Measurements from ENCODE around the gene NAGLU.
A peak's percentile ranks its signal among the peaks of the same experiment; 100 is the strongest.

Gene NAGLU

DNA sequence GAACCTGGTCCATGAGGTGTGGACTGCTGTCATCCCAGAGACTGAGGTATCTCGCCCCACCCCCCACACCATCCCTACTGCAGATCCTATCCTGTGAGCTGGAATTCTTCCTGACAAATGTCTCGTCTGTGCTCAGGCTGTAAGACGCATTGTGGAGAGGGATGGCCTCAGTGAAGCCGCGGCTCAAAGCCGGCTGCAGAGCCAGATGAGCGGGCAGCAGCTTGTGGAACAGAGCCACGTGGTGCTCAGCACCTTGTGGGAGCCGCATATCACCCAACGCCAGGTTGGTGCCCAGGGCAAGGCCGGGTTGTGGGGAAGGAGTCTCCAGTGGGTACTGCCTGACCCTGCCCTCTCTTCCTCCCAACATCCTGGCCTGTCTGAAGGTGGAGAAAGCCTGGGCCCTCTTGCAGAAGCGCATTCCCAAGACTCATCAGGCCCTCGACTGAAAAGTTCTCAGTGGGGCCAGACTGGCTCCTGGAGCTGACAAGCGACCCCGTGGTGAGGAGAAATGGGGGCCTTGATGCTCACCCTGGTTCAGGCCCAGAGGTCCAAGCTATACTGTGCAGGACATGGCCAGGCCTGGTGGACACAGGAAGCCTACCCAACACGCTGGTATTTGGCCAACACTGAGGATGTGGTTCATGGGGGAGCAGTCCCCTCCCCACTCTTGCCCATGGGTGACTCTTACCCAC, 29.6 kb downstream of the NAGLU start:
- no peak for DNase-seq (ENCODE audit: low read depth)

DNA sequence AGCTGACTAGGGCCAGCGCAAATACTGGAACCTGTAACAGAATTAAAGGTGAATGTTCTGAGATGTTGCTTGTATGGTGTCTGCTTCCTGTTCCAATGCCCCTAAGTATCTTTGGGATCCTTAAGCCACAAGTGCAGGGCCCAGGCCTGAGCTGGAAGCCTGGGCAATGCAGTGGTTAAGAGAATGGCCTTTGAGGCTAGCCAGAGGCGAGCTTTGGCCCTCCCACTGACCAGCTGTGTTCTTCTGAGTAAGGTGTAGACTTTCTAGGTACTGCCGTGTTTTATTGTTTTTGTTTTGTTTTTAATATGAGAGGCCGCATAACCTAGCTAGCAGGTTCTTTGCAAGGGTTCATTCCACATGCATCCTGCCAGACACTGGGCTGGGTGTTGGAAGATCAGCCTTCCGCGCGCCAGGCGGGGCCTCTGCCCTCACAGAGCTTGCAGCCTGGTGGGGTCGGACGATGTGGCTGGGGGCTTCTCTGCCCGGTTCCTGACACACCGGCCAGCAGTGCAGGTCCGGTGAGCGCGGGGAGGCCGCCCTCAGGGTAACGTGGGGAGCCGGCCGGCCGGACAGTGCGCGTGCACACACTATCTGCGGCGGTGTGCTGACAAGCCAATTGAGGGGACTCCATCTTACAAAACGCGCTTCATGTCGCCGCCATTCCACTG, 30.3 kb downstream of the NAGLU start:
- no peak for DNase-seq (ENCODE audit: low read depth)

DNA sequence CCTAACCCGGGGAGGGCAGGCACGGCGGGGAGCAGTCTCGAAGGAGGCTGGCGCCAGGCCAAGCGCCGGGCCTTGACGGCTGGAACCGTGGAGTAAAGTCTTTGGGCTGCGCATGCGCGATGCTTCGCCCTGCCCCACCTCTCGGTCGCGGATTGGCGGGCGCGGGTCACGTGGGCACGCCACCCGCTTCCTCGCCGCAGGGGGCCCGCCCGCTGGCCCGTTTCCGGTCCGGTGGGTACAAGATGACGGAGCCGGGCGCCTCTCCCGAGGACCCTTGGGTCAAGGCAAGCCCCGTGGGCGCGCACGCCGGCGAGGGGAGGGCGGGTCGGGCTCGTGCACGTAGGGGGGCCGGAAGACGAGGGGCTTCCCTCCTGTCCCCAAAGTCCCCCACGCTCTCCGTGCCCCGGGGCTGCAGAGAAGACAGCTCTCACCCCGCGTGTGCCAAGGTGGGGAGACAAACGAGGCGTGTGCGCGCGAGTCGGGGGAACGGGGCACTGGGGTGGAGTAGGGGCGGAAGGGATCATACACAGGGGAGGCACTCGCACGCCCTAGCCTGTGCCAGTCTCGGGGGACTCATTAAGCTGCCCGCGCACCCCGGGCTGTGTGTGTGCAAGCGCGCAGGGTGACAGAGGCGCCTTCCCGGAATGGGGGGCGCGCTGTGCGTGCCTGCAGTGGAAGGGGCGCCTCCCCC, 31.0 kb downstream of the NAGLU start, which contains the start of gene MLX:
MLX (plus strand) TSS at position 218 of the 691 bp plus-strand sequence; CDS start at position 243, 25 bp downstream.
- DNase-seq (ENCODE audit: low read depth), result peak; percentile 88

DNA sequence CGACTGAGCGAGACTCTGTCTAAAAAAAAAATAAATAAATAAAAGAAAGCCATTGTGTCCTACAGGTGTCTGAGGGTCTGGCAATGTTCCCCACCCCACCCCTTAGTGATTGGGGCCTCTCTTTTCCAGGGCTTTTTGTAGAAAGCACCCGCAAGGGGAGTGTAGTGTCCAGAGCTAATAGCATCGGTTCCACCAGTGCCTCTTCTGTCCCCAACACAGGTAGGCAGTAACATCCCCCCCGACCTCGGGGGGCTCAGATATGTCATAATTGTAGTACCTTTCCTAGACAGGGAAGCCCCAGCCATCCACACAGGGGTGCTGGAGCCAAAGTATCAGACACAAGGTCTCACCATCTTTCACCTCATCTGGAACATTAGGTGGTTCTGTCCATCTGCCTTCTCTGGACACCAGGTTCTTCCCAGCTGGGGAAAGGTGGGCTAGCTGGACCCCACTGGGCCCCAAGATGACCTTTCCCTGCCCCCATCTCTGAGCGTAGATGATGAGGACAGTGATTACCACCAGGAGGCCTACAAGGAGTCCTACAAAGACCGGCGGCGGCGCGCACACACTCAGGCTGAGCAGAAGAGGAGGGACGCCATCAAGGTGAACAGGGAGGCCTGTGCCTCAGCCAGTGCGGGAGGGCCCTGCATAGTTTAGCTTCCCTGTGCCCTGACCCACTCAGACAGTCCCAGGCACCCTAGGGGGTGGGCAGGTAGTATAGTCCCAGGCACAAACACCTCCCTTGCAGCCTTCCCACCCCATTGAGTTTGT, 32.5 kb downstream of the NAGLU start:
- DNase-seq (ENCODE audit: low read depth), result no peak

DNA sequence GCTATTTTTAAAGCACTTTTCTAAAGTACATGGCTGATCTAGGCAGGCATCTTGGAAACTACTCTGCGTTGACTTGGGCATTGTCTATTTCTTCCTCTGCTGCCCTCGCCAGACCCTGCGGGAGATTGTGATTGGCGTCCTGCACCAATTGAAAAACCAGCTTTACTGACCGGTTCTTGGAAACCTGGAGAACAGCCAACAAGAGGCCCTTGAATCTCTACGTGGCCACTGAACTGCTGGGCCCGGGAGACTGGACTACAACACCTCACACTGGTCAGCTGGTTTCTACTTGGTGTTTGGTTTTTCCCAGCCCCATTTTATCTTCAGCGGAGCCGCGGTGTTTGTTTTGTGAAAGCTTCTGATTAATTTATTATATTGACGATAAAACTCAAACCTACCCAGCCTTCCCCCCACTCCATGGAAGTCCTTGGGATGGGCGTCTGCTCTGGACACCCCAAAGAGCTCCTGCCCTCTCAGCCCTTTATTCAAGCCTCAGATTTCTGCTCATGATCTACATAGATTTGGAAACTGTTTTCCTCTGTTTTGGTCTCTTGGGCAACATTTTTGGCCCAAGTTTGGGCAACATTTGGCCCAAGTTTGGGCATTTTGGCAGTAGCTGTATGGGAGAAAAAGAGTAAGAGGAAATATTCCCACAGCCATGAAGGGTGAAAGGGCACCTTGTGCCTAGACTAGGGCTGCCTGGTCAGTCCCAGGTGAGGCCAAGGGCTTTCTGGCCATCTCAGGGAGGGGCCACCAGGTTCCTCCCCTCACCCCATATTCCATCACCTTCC, 35.6 kb downstream of the NAGLU start:
- no peak for DNase-seq (ENCODE audit: low read depth)

DNA sequence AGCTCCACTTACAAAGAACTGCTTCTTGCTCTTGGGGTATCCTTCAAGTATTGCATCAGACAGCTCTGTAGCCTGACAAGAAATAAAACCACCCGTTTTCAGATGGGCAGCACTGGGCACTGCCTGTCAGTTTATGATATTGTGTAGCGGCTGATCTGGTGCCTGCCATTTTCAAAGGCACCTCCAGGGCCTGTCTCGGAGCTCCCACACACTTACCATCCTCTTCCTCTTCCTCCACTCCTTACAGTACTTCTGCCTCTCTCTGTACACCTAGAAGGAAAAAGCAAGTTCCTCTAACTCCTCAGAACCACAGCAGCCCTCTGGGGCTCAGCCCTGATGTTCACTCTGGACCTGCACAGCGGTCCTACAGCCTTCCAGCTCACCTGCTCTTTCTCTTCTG, 37.1 kb downstream of the NAGLU start:
- DNase-seq (ENCODE audit: low read depth), result no peak

DNA sequence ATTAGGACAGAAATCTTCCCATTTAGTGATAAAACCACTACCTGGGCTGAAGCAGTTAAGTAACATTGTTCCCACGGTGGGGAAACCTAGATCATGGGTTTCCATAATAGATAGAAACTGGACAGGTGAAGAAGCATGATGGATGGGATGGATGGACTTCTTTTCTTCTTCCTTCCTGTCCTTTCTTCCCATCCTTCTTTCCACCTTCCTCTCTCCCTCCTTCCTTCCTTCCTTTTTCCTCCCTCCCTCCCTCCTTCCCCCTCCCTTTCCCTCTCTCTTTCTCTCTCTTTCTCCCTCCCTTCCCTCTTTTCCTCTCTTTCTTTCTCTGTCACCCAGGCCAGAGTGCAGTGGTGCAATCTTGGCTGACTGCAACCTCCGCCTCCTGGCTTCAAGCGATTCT, 38.4 kb downstream of the NAGLU start:
- no peak for DNase-seq (ENCODE audit: low read depth)

DNA sequence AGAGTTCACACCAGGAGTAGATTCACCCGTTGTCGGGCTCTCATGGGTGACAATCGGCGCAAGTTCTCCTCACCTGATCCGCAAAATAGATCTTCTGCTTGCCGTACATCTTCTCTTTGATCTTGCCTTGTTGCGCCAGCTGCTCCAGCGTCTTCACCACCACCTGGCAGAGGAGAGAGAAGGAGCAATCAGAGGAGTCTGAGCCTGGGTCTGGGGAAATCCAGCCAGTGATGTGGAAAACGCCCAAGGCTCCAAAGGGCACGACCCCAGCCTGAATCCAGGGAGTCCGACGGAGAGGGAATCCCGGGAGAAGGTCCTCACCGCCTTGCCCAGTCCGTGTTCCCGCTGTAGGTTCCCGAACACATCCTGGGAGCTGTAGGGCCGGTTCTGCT, 41.1 kb downstream of the NAGLU start:
- DNase-seq (ENCODE audit: low read depth), result no peak

DNA sequence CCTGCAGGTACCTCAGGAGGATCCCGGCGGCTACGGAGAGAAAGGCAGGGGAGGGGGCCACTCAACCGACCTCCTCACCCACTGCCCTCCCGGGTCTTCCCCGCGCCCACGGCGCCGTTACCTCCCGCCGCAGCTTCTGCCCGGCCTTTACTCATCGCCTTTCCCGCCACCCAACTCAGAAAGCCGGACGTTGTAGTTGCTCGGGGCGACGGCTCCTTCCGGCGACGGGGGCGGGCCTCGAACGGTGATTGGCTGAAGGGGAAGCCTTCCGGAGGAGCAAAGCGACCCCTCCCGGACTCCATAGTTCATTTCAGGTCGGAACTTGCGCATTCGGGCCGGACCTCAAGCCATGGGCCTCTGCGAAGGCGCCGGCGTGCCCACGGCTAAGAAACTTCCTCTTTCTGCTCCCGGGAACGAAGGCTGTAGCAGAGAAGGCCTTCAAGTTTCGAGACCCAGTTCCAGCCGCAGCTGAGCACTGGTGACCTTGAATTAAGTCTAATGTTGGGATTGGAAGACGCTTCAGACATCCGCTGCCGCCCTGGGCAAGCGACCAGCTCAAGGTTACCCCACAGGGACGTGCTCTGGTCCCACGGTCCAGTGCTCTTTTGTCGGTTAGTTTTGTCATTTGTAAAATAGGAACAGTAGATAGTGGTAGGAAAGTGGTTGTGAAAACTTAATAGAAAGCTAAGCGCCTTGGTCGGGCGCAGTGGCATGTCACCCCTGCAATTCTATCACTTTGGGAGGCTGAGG, 41.7 kb downstream of the NAGLU start, which contains the start of gene PSMC3IP:
PSMC3IP (minus strand) TSS at position 198 of the 750 bp plus-strand sequence; CDS start at position 155, 43 bp downstream.
- peak; percentile 91 for DNase-seq (ENCODE audit: low read depth)

DNA sequence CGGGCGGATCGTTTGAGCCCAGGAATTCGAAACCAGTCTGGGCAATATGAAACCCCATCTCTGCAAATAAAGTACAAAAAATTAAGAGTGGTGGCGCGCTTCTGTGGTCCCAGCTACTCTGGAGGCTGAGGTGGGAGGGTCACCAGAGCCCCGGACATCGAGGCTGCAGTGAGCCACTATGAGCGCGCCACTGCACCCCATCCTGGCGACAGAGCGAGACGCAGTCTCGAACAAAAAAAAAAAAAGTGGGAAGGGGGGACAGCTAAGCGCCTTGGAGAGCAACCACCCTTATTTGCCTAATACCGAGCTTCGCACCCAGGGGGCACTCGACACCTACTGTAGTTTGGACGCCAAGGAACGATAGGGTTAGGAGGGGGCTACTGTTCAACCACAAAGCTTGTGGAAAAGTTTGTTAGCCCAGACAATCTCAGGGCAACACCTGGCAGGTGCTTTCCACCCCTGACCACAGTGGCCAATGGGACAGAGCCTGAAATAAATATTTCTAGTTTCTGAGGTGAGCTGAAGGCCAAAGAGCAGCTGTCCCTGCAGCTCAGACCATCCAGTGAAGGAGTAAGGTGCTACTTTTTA, 42.3 kb downstream of the NAGLU start:
- DNase-seq (ENCODE audit: low read depth), result peak; percentile 62

DNA sequence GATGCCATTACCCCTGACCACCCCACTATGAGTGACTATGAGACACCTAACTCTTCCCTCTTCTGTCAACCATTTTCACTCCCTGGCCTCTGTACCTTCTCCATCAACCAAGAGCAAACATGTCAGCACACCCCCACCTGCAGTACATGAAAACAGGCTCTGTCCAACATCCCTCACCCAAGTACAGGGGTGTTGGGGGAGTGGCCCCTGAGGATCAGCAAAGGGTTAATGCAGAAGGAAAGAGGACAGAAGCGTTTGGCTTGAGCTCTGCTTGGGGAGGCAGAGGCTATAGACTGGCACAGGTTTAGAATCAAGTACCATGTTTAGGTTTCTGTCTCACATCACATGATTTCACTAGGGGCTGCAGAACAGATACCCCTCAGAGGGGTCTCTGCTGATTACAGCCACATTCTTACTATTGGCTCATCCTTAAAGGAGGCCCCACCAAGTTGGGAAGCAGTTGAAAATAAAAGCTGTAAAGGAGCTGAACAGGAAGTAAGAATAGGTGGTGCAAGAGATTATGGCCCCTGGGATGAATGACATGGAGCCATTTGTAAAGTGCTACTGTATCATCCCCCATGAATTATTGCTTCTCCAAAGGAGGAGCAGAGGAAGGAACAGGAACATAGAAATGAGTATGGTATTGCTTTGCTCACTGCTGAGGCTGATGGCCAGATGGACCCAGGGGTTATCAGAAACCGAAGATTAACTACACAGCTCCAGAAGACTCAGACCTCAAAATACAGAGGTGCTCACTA, 43.9 kb downstream of the NAGLU start:
- no peak for DNase-seq (ENCODE audit: low read depth)

DNA sequence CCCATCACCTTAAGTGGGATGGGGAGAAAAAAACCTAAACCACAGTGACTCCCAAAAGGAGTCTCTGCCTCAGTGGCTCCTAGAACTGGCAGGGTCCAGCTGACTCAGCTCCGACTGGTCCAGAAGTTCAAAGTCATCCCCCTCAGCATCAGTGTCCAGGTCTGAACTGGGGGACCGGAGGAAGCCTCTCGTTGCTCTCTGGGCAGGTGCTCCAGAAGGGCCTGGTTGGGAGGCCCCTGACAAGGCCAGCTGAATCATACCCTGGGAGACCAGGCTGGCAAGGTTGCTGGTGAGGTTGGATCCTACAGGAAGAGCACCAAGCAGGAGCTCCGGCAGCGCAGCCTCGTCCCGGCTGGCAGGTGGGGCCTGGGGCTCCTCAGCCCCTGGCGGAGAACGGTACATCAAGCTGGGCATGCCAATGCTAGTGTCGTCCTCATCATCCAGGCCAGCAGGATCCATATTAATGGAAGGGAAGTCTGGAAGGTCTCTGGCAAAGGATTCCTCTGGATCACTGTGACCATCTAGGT, 45.8 kb downstream of the NAGLU start:
- DNase-seq (ENCODE audit: low read depth), result no peak

DNA sequence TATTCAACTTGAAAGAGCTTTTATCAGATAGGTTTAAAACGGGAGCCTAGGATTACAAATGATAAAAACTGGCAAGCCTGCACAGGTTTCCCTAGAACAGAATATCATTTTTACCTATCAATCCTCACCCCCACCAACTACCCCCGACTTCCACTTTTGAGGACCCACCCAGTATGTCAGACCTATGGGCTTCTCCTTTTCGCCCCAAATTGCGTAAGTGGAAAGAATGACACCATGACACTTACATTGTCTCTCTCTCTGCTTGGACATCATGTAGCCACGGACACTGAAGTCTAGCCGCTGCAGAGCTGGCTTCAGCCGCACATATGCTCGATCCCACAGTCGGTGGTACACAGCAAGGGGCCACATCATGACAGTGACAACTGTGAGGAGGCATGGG, 48.8 kb downstream of the NAGLU start:
- no peak for DNase-seq (ENCODE audit: low read depth)

DNA sequence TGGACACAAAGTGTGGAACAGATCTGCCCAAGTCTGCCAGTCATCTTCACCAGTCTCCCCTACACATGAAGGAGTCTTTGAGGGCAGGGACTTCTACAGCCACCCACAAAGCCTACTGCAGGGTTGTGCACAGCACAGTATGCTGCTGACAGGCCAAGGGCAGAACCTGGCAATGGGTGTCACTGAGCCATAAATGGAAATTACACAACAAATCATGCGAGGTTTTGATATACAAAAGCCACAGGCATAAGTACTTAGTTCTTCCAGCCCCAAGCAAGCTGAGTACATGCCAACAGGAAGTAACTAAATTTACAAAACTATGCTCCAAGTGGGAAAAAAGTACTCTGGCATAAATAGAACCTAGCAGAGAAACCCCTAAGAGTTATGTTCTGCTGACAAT, 49.3 kb downstream of the NAGLU start:
- no peak for DNase-seq (ENCODE audit: low read depth)

DNA sequence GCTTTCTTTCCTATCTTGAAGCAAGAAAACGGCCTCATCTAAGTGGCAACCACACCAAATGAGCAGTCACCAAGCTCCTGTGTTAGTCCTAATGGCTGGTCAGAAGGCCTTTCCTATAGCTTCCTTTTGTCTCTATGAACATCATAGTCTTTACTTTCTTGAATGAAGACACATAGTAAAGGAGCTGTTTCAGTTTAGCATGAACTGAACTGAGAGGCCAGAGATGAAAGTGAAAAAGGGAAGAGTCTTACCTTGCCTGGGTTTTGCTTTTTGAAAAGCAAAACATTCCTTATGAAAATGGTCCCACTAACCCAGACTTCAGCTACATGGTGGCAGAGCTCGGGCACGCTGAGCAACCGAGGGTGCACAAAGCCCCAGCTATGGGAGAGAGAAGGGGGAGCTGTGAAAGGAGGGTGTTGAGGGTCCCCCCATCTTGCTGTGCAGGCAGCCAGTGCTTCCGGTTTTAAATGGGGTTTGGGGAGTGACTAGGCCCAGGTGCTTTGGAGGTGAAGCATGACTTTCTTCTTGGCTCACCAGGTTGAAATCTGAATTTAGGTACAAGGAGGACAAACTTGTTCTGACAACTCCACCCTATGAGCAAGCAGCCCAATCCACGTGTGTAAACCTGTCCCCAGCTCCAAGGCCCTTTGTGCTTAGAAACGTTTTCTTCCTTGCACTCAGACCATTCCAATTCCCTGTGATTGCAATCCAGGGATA, 50.6 kb downstream of the NAGLU start:
- no peak for DNase-seq (ENCODE audit: low read depth)

DNA sequence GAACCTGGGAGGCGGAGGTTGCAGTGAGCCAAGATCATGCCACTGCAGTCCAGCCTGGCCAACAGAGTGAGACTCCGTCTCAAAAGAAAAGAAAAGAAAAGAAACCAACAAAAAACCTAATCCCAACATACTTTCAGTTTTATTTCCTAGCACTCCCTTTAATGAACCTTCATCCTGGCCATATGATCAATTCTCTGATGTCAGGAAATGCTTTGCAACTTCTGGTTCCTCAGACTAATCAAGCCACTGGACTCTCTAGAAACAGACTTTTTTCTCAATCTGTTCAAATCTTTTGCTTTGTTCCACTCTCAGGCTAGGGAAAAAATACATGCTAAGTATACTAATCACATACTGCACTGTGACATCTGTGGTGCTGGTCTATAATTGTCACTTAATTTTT, 54.8 kb downstream of the NAGLU start:
- DNase-seq (ENCODE audit: low read depth), result no peak

DNA sequence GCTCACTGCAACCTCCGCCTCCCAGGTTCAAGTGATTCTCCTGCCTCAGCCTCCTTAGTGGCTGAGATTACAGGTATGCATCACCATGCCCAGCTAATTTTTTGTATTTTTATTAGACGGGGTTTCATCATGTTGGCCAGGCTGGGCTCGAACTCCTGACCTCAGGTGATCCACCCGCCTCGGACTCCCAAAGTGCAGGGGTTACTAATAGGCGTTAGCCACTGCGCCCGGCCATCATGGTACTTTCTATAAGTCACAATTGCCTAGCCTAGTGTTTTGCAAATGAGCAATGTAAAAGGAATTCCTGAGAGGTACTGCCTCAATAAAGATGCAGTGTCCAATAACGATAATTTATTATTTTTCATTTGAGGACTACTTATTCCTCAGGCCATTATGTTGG, 55.4 kb downstream of the NAGLU start:
- DNase-seq (ENCODE audit: low read depth), result no peak
